GM12878 (cell line): ENCODE results near the gene FOLR3. TPM values are rescaled to one million over a fixed set of nuclear protein-coding genes. Genes with fewer than 3 reads are reported as not detected.

Experiments used
- ATAC-seq: fragments of 200-7000 bp; cut with Tn5 transposase; 3 replicates; pipeline ENCODE4 v1.9.1; 2020; ENCODE audit warnings: mild to moderate bottlenecking, moderate library complexity
- BruUV-seq: library from RNA; stranded (reverse); fragments of 400-500 nt; replicated peaks from 2 replicates; lab custom pipeline; 2021; lab: Mats Ljungman, UMichigan
- CTCF ChIA-PET: fragments of 300-600 bp; sonication (Branson Sonifier 250); formaldehyde crosslinking; extraction: SDS; loops from one replicate; lab custom pipeline; 2021; ENCODE audit warnings: inconsistent platforms; lab: Yijun Ruan, JAX
- POLR2A ChIA-PET: fragments of 350-600 bp; formaldehyde crosslinking; extraction: SDS; loops from one replicate; lab custom pipeline; 2021; ENCODE audit warnings: inconsistent platforms; lab: Charles Lee
- RAD21 ChIA-PET: fragments of 300-600 bp; sonication (Branson Sonifier 250); formaldehyde crosslinking; loops from one replicate; lab custom pipeline; 2023; ENCODE audit warnings: antibody characterized with exemption; ENCODE audit not compliant: unreplicated experiment; lab: Charles Lee
- SMC1A ChIA-PET: fragments of 300-600 bp; sonication (Branson Sonifier 250); formaldehyde crosslinking; loops from one replicate; lab custom pipeline; 2023; ENCODE audit not compliant: unreplicated experiment, uncharacterized antibody; lab: Charles Lee
- DNase-seq: peaks from one replicate; pipeline ENCODE4 v3.0.0-alpha.2; 2011; ENCODE audit warnings: low read depth, low spot score
- FAIRE-seq: peaks from 3 replicates; lab custom pipeline; 2011; peaks lifted over from hg19 to GRCh38; lab: Jason Lieb, UNC
- H2AFZ ChIP-seq: 2 replicates; pipeline ENCODE4 v1.6.0; 2011; ENCODE audit warnings: low read depth, low read length, control low read depth; ENCODE audit not compliant: control insufficient read depth
- H3K27ac ChIP-seq: 2 replicates; pipeline ENCODE4 v1.5.1; 2011; ENCODE audit warnings: control low read depth; ENCODE audit not compliant: control insufficient read depth, insufficient read depth
- H3K27me3 ChIP-seq, 2 experiments: replicated peaks in 1 of 2; 2 replicates each; pipeline versions ENCODE4 v1.6.0 to v1.6.1; 2011; ENCODE audit warnings: low read length in 1 of 2; ENCODE audit not compliant: control insufficient read depth in 2 of 2, insufficient read depth in 2 of 2
- H3K36me3 ChIP-seq, 2 experiments: 2 replicates each; pipeline ENCODE4 v1.5.1; 2011; ENCODE audit warnings: low read length in 1 of 2; ENCODE audit not compliant: control insufficient read depth in 2 of 2, insufficient read depth in 2 of 2
- H3K4me1 ChIP-seq: 2 replicates; pipeline ENCODE4 v1.6.1; 2011; ENCODE audit warnings: mild to moderate bottlenecking, low read length, moderate library complexity, mixed read lengths; ENCODE audit not compliant: control insufficient read depth, insufficient read depth
- H3K4me2 ChIP-seq: 2 replicates; pipeline ENCODE4 v1.6.0; 2011; ENCODE audit warnings: control low read depth; ENCODE audit not compliant: control insufficient read depth, insufficient read depth
- H3K4me3 ChIP-seq: fragments of 200-600 bp; sonication (generic); 2 replicates; pipeline ENCODE4 v1.5.1; 2016
- H3K79me2 ChIP-seq: 2 replicates; pipeline ENCODE4 v1.6.0; 2011; ENCODE audit warnings: low read length; ENCODE audit not compliant: control insufficient read depth, insufficient read depth
- H3K9ac ChIP-seq: 2 replicates; pipeline ENCODE4 v1.8.0; 2011; ENCODE audit warnings: low read length, control low read depth, mixed read lengths; ENCODE audit not compliant: control insufficient read depth, insufficient read depth
- H3K9me3 ChIP-seq: replicated peaks from 3 replicates; pipeline ENCODE4 v1.5.1; 2011; ENCODE audit warnings: mild to moderate bottlenecking, low read length; ENCODE audit not compliant: control insufficient read depth, insufficient read depth
- H4K20me1 ChIP-seq: 2 replicates; pipeline ENCODE4 v1.6.0; 2011; ENCODE audit not compliant: control insufficient read depth, insufficient read depth
- BACH1 ChIP-seq: fragments of 450-650 bp; IDR thresholded peaks from 2 replicates; pipeline ENCODE4 v1.6.1; 2017; ENCODE audit warnings: mild to moderate bottlenecking, borderline replicate concordance
- BHLHE40 ChIP-seq, 2 experiments: fragments of 450-650 bp in 1 of 2; IDR thresholded peaks; 2 replicates each; pipeline ENCODE4 v1.6.1; 2011 to 2017; ENCODE audit warnings: low read depth in 2 of 2, borderline replicate concordance in 1 of 2, improper control_type of control experiment in 1 of 2, low read length in 1 of 2, mild to moderate bottlenecking in 1 of 2
- CHD1 ChIP-seq: IDR thresholded peaks from 2 replicates; pipeline ENCODE4 v1.6.1; 2012; ENCODE audit warnings: low read depth, low read length, improper control_type of control experiment
- EED ChIP-seq: sonication (generic); IDR thresholded peaks from 2 replicates; pipeline ENCODE4 v1.6.1; 2016; ENCODE audit warnings: antibody characterized with exemption, low read depth
- MTA3 ChIP-seq: IDR thresholded peaks from 2 replicates; pipeline ENCODE4 v1.6.1; 2012; ENCODE audit warnings: low read length, inconsistent platforms, borderline replicate concordance
- NR2C1 ChIP-seq: fragments of 450-650 bp; IDR thresholded peaks from 2 replicates; pipeline ENCODE4 v1.6.1; 2017; ENCODE audit warnings: antibody characterized with exemption, mild to moderate bottlenecking, moderate library complexity
- POLR2A ChIP-seq: IDR thresholded peaks from 2 replicates; pipeline ENCODE4 v1.6.1; 2011; ENCODE audit warnings: low read depth, mild to moderate bottlenecking, low read length
- RAD21 ChIP-seq: IDR thresholded peaks from 2 replicates; pipeline ENCODE4 v1.6.1; 2011; ENCODE audit warnings: mild to moderate bottlenecking, low read depth, low read length, moderate library complexity; ENCODE audit not compliant: insufficient read depth
- RBBP5 ChIP-seq: fragments of 200-600 bp; sonication (generic); conservative IDR thresholded peaks from 2 replicates; pipeline ENCODE4 v1.6.1; 2016
- SUPT20H ChIP-seq: IDR thresholded peaks from 2 replicates; pipeline ENCODE4 v1.6.1; 2011; ENCODE audit warnings: low read depth, mild to moderate bottlenecking, low read length, moderate library complexity, borderline replicate concordance; ENCODE audit not compliant: control insufficient read depth
- TCF3 ChIP-seq: IDR thresholded peaks from 2 replicates; pipeline ENCODE4 v1.6.1; 2012; ENCODE audit warnings: low read depth, mild to moderate bottlenecking, low read length, borderline replicate concordance; ENCODE audit not compliant: insufficient read depth
- WGBS: methylation state at CpG from one replicate; pipeline ENCODE4 v1.1.6; 2016; ENCODE audit warnings: low lambda C conversion rate; ENCODE audit not compliant: insufficient replicate concordance, insufficient coverage; ENCODE audit errors: missing lambda C conversion rate; 5-methylcytosine and 5-hydroxymethylcytosine counted together
- in situ Hi-C: fragments of 300-500 bp; cut with MboI; formaldehyde crosslinking; loops from 9 replicates; pipeline ENCODE4 v1.14.3; 2018; ENCODE audit warnings: mixed read lengths
- intact Hi-C: fragments of 100-400 bp; cut with micrococcal nuclease; formaldehyde crosslinking; loops from one replicate; pipeline ENCODE4 v1.14.2; 2022; ENCODE audit not compliant: unreplicated experiment
- polyA plus RNA-seq, 11 experiments: library from polyadenylated mRNA; depleted of rRNA in 4 of 11; unstranded in 6 of 11; stranded (reverse) in 5 of 11; fragments of >200 nt; fragmentation: Nextera tagmentation in 4 of 11; fragmentation: Illumina TruSeq in 1 of 11; extraction: Ambion mirVana in 4 of 11; extraction: Trizol in 1 of 11; gene quantifications; 1 replicate in 1 of 11; 2 replicates in 10 of 11; pipeline versions ENCODE4 v1.2.1 to v1.2.3, GENCODE V29; 2011 to 2016; ENCODE audit warnings: inconsistent platforms in 2 of 11, missing spikeins in 2 of 11, low read depth in 1 of 11
- total RNA-seq, 4 experiments: library from RNA; depleted of rRNA in 3 of 4; stranded (reverse); fragments of >200 nt in 3 of 4; fragmentation: Illumina TruSeq in 1 of 4; extraction: Trizol in 1 of 4; gene quantifications; 2 replicates each; pipeline versions ENCODE4 v1.2.1 to v1.2.3, GENCODE V29; 2013 to 2021
- TF ChIP-seq, protein P1 (sequence below): fragments of 450-650 bp; IDR thresholded peaks from 2 replicates; pipeline ENCODE4 v1.6.1; 2017; ENCODE audit warnings: mild to moderate bottlenecking, low read depth, inconsistent platforms; ENCODE audit not compliant: poor library complexity, severe bottlenecking

Gene FOLR3
- total and polyA plus RNA-seq, 10 of the 15 experiments (the other 5 are each of a cell fraction or from before 2014, with no cell fraction given): not detected

DNA sequence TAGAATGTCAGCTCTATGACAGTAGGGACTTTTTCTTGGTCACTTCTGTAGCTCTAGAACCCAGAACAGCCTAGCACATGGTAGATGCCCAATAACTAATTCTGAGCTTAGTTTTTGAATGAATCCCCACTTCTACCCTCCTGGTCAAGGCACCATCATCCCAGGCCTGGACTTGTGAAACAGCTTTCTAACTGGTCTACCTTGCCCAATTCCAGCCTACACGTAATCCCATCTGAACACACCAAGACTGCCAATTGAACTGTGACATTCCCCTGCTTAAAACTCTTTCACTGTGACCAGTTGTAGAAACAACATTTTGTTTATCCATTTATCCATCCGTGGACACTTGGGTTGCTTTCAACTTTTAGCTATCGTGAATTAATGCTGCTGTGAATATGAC lies 6.1 kb upstream of the FOLR3 start:
- BruUV-seq: no TSS peak
- ATAC-seq (no peak), DNase-seq (no peak), FAIRE-seq (no peak)
- intact Hi-C loops: no loop called here
- no peak for TF ChIP-seq RAD21
- TF ChIP-seq MTA3: no peak
- no peak for TF ChIP-seq POLR2A
- TF ChIP-seq EED: no peak
- no peak for TF ChIP-seq TCF3
- Histone ChIP-seq H2AFZ (no peak overlapping the region), H3K79me2 (no peaks in the 10 kb centered on the region), H3K27ac (no peak overlapping the region), H3K9me3 (peaks cover 2% of the 10 kb centered on the region; the same call in 2 of the 3 replicates), H3K9ac (no peak overlapping the region), H3K36me3 (no peaks in the 10 kb centered on the region), H3K4me2 (no peak overlapping the region), H3K4me3 (no peak overlapping the region), H4K20me1 (no peaks in the 10 kb centered on the region), H3K27me3 (no peaks in the 10 kb centered on the region), H3K4me1 (no peaks in the 10 kb centered on the region)
- ChIA-PET CTCF (interaction anchor here (1.6 kb wide), 1 partner anchor 15 kb away, joined by 5 read pairs; no protein-coding TSS in a partner anchor), RAD21 (interaction anchor here (1.3 kb wide), 1 partner anchor 104 kb away, joined by 4 read pairs; no protein-coding TSS in a partner anchor), POLR2A (no interaction called here), SMC1A (interaction anchor here (1.6 to 1.9 kb wide), 2 partner anchors 15 to 18 kb away, joined by 4 to 5 read pairs; no protein-coding TSS in a partner anchor)
- WGBS: 81% methylated on average over 3 of the region's 3 CpGs
- in situ Hi-C loops: no loop called here

GRCh38 chr11:72132646-72133045 lies 2.9 kb upstream of the FOLR3 start:
- intact Hi-C loops: no loop called here
- BruUV-seq: no TSS peak
- Histone ChIP-seq H3K9me3 (peaks cover 4% of the 10 kb centered on the region; the same call in 2 of the 3 replicates), H3K4me2 (no peak overlapping the region), H3K4me3 (no peak overlapping the region), H3K79me2 (no peaks in the 10 kb centered on the region), H3K27ac (no peak overlapping the region), H3K36me3 (no peaks in the 10 kb centered on the region), H3K9ac (no peak overlapping the region), H4K20me1 (no peaks in the 10 kb centered on the region), H3K27me3 (no peaks in the 10 kb centered on the region), H3K4me1 (no peaks in the 10 kb centered on the region), H2AFZ (no peak overlapping the region)
- ChIA-PET SMC1A (no interaction called here), POLR2A (no interaction called here), RAD21 (no interaction called here), CTCF (no interaction called here)
- DNase-seq (no peak), FAIRE-seq (no peak), ATAC-seq (no peak)
- WGBS: 0% methylated on average over 2 of the region's 2 CpGs
- in situ Hi-C loops: no loop called here
- TF ChIP-seq, protein P1, sequence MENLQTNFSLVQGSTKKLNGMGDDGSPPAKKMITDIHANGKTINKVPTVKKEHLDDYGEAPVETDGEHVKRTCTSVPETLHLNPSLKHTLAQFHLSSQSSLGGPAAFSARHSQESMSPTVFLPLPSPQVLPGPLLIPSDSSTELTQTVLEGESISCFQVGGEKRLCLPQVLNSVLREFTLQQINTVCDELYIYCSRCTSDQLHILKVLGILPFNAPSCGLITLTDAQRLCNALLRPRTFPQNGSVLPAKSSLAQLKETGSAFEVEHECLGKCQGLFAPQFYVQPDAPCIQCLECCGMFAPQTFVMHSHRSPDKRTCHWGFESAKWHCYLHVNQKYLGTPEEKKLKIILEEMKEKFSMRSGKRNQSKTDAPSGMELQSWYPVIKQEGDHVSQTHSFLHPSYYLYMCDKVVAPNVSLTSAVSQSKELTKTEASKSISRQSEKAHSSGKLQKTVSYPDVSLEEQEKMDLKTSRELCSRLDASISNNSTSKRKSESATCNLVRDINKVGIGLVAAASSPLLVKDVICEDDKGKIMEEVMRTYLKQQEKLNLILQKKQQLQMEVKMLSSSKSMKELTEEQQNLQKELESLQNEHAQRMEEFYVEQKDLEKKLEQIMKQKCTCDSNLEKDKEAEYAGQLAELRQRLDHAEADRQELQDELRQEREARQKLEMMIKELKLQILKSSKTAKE: no peak
- no peak for TF ChIP-seq SUPT20H
- no peak for TF ChIP-seq CHD1
- no peak for TF ChIP-seq BHLHE40 (IDR thresholded peaks at IDR 0.05; ENCODE audit: borderline replicate concordance in 1 of 2, low read depth in 2 of 2, low read length in 1 of 2)
- TF ChIP-seq NR2C1: no peak
- TF ChIP-seq RBBP5: no peak
- TF ChIP-seq BACH1: no peak
